Measurements from ENCODE around the gene DLG2. TPM values are rescaled to one million over a fixed set of nuclear protein-coding genes. Genes with fewer than 3 reads are reported as not detected.

DLG2 gene
- total and polyA plus RNA-seq, 9 of the 15 experiments (the other 6 are each of a cell fraction or from before 2014, with no cell fraction given), result 0.52 to 1.6 (median 0.95) TPM

- H3K79me2 ChIP-seq (ENCODE audit: control insufficient read depth, insufficient read depth, low read length), result no peaks in the 10 kb centered on the region
- H3K27ac ChIP-seq (ENCODE audit: extremely low read depth, low read depth, low read length), result no peak overlapping the region
- no TSS peak for BruUV-seq (replicated peaks)
- TF ChIP-seq SRF (CRISPR knock-in tag; IDR thresholded peaks at IDR 0.05), result no peak
- no peak for TF ChIP-seq CHD1 (IDR thresholded peaks at IDR 0.05; ENCODE audit: low read length)
- TF ChIP-seq FOS (IDR thresholded peaks at IDR 0.05; ENCODE audit: extremely low read depth, insufficient read length), result no peak
- TF ChIP-seq LARP7 (IDR thresholded peaks at IDR 0.05), result no peak
- TF ChIP-seq NFRKB (IDR thresholded peaks at IDR 0.05; ENCODE audit: low read depth), result no peak
- no peak for TF ChIP-seq ZMIZ1 (IDR thresholded peaks at IDR 0.05; ENCODE audit: low read depth in 2 of 2, low read length in 2 of 2)
- no peak for TF ChIP-seq BRF2 (IDR thresholded peaks at IDR 0.05; ENCODE audit: borderline replicate concordance, insufficient read depth, insufficient read length)
- TF ChIP-seq MAFK (IDR thresholded peaks at IDR 0.05; ENCODE audit: low read length), result no peak
- no peak for TF ChIP-seq CREM (IDR thresholded peaks at IDR 0.05; ENCODE audit: low read depth)
- TF ChIP-seq RBM22 (IDR thresholded peaks at IDR 0.05; ENCODE audit: low read depth, low read length, poor library complexity, severe bottlenecking), result no peak
- TF ChIP-seq ZNF707 (CRISPR knock-in tag; conservative IDR thresholded peaks at IDR 0.05), result no peak
- TF ChIP-seq ZNF395 (CRISPR knock-in tag; IDR thresholded peaks at IDR 0.05), result no peak
- TF ChIP-seq ETV5 (CRISPR knock-in tag; IDR thresholded peaks at IDR 0.05; ENCODE audit: low read depth), result no peak
- TF ChIP-seq BRF1 (IDR thresholded peaks at IDR 0.05; ENCODE audit: borderline replicate concordance, extremely low read depth, insufficient read length), result no peak
- no peak for TF ChIP-seq HMBOX1 (IDR thresholded peaks at IDR 0.05)
- no peaks in the 10 kb centered on the region for H4K20me1 ChIP-seq (replicated peaks; ENCODE audit: control insufficient read depth, insufficient read depth, low read length)
- H3K4me3 ChIP-seq, result no peak overlapping the region
- no peaks in the 10 kb centered on the region for H3K9me1 ChIP-seq (ENCODE audit: control insufficient read depth, insufficient read depth, low read length)
- no peak for FAIRE-seq
- WGBS (ENCODE audit: insufficient coverage, low coverage, missing lambda C conversion rate), result 0% methylated on average over 1 of the region's 1 CpG
- H3K4me2 ChIP-seq (ENCODE audit: insufficient read depth, low read length), result no peak overlapping the region
- in situ Hi-C loops (cut with MboI) (no loop called here), intact Hi-C loops (cut with micrococcal nuclease) (no loop called here)
- H3K9ac ChIP-seq (ENCODE audit: insufficient read depth in 1 of 2, low read depth in 2 of 2, low read length in 2 of 2), result no peak overlapping the region
- ChIA-PET CTCF (ENCODE audit: low intra/inter-chr PET ratio) (no interaction called here), POLR2A (interaction anchor here (0.5 kb wide), 1 partner anchor 200 kb away, joined by 3 read pairs; no protein-coding TSS in a partner anchor)
- no peak for ATAC-seq
- no peaks in the 10 kb centered on the region for H3K9me3 ChIP-seq (replicated peaks; ENCODE audit: control insufficient read depth, insufficient read depth, low read depth, low read length)
- H3K4me1 ChIP-seq (replicated peaks in 1 of 2; ENCODE audit: control insufficient read depth in 2 of 2, insufficient read depth in 2 of 2, low read length in 2 of 2), result no peaks in the 10 kb centered on the region
- H3K27me3 ChIP-seq (ENCODE audit: control insufficient read depth in 2 of 2, insufficient read depth in 2 of 2, low read length in 2 of 2), result no peaks in the 10 kb centered on the region
- H3K36me3 ChIP-seq (ENCODE audit: control insufficient read depth, insufficient read depth, low read length), result no peaks in the 10 kb centered on the region
- no peak overlapping the region for H2AFZ ChIP-seq (ENCODE audit: low read depth, low read length)
- DNase-seq (ENCODE audit: extremely low read depth in 1 of 4, low spot score in 3 of 4), result no peak
Observed at GRCh38 chr11:83659466-83659865, 1967.7 kb downstream of the DLG2 start.

Data from K562 (cell line).